LNCaP clone FGC (cell line): ENCODE results near the gene DAGLA.

Experiments used
- DNase-seq: peaks from one replicate; pipeline ENCODE4 v3.0.0-alpha.2; 2011; ENCODE audit warnings: low read depth
- H3K4me3 ChIP-seq: 2 replicates; pipeline ENCODE4 v1.5.1; 2011; ENCODE audit warnings: mild to moderate bottlenecking, low read depth, low read length, control low read depth
- CTCF ChIP-seq: IDR thresholded peaks from 2 replicates; pipeline ENCODE4 v1.5.1; 2012; ENCODE audit warnings: mild to moderate bottlenecking; ENCODE audit not compliant: control insufficient read depth, insufficient read depth; ENCODE audit errors: extremely low read depth

Gene DAGLA

DNA sequence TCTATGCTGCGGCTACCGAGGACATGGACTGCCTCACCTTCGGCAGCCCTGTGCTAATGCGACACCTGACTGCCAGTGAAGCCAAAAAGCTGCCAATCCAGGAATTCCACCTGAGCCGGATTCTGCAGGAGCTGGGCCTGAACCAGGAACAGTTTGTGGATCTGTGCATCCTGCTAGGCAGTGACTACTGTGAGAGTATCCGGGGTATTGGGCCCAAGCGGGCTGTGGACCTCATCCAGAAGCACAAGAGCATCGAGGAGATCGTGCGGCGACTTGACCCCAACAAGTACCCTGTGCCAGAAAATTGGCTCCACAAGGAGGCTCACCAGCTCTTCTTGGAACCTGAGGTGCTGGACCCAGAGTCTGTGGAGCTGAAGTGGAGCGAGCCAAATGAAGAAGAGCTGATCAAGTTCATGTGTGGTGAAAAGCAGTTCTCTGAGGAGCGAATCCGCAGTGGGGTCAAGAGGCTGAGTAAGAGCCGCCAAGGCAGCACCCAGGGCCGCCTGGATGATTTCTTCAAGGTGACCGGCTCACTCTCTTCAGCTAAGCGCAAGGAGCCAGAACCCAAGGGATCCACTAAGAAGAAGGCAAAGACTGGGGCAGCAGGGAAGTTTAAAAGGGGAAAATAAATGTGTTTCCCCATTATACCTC is 115.8 kb downstream of the DAGLA start:
- H3K4me3 ChIP-seq = no peak overlapping the region
- DNase-seq = no peak
- TF ChIP-seq CTCF = no peak
